ENCODE data around the gene COX7A2L.

COX7A2L gene

GRCh38 chr2:42366411-42366810 lies 5.4 kb upstream of the COX7A2L start:
- TF ChIP-seq CTCF (IDR thresholded peaks at IDR 0.05; ENCODE audit: low read depth, low read length): no peak
- no peak overlapping the region for H3K4me3 ChIP-seq (replicated peaks in 1 of 2; ENCODE audit: low read depth in 2 of 2, low read length in 2 of 2)
- DNase-seq (ENCODE audit: low read depth in 2 of 2): no peak

- DNase-seq (ENCODE audit: low read depth in 2 of 2): no peak
- no peak for TF ChIP-seq CTCF (IDR thresholded peaks at IDR 0.05; ENCODE audit: low read depth, low read length)
- H3K4me3 ChIP-seq (replicated peaks in 1 of 2; ENCODE audit: low read depth in 2 of 2, low read length in 2 of 2): no peak overlapping the region
Observed at GRCh38 chr2:42364658-42365057, 3.6 kb upstream of the COX7A2L start.

GRCh38 chr2:42363413-42363812 lies 2.4 kb upstream of the COX7A2L start:
- TF ChIP-seq CTCF (IDR thresholded peaks at IDR 0.05; ENCODE audit: low read depth, low read length): no peak
- no peak overlapping the region for H3K4me3 ChIP-seq (replicated peaks in 1 of 2; ENCODE audit: low read depth in 2 of 2, low read length in 2 of 2)
- no peak for DNase-seq (ENCODE audit: low read depth in 2 of 2)

GRCh38 chr2:42361728-42362283 lies 789 bp upstream of the COX7A2L start:
- peak overlapping the region in 1 of 2 donors; percentile 25 for H3K4me3 ChIP-seq (replicated peaks in 1 of 2; ENCODE audit: low read depth in 2 of 2, low read length in 2 of 2)
- no peak for DNase-seq (ENCODE audit: low read depth in 2 of 2)
- no peak for TF ChIP-seq CTCF (IDR thresholded peaks at IDR 0.05; ENCODE audit: low read depth, low read length)

GRCh38 chr2:42360493-42360889 lies 526 bp downstream of the COX7A2L start:
- DNase-seq (ENCODE audit: low read depth in 2 of 2): no peak
- no peak for TF ChIP-seq CTCF (IDR thresholded peaks at IDR 0.05; ENCODE audit: low read depth, low read length)
- peak overlapping the region; percentile 79 to 99 for H3K4me3 ChIP-seq (replicated peaks in 1 of 2; ENCODE audit: low read depth in 2 of 2, low read length in 2 of 2)

GRCh38 chr2:42359965-42360483 lies 993 bp downstream of the COX7A2L start:
- H3K4me3 ChIP-seq (replicated peaks in 1 of 2; ENCODE audit: low read depth in 2 of 2, low read length in 2 of 2): peak overlapping the region; percentile 79 to 99
- DNase-seq (ENCODE audit: low read depth in 2 of 2): peak; percentile 65 to 67
- no peak for TF ChIP-seq CTCF (IDR thresholded peaks at IDR 0.05; ENCODE audit: low read depth, low read length)
